Muscle layer of duodenum (tissue), 2 donors: ENCODE results near the gene TMEM163.
"Not testable (repeated sequence)": the region's sequence is repeated elsewhere in the genome, so short reads cannot be mapped to it uniquely, and the experiment has no call there.

Experiments
- H3K27ac ChIP-seq: one replicate; pipeline ENCODE4 v1.7.0; 2013; ENCODE audit warnings: mild to moderate bottlenecking, low read length
- H3K27me3 ChIP-seq: one replicate; pipeline ENCODE4 v1.7.0; 2013; ENCODE audit warnings: low read depth, mild to moderate bottlenecking, control low read depth, low read length
- H3K36me3 ChIP-seq, 2 donors: one replicate each; pipeline ENCODE4 v1.7.0; 2013; ENCODE audit warnings: low read length in 2 of 2, control low read depth in 1 of 2, mild to moderate bottlenecking in 1 of 2; ENCODE audit not compliant: insufficient read depth in 2 of 2, control insufficient read depth in 1 of 2
- H3K4me1 ChIP-seq, 2 donors: one replicate each; pipeline ENCODE4 v1.7.0; 2013; ENCODE audit warnings: low read length in 2 of 2, mild to moderate bottlenecking in 2 of 2, control low read depth in 1 of 2, moderate library complexity in 1 of 2; ENCODE audit not compliant: insufficient read depth in 2 of 2, control insufficient read depth in 1 of 2
- H3K4me3 ChIP-seq, 2 donors: one replicate each; pipeline ENCODE4 v1.7.0; 2013; ENCODE audit warnings: low read length in 2 of 2, low read depth in 1 of 2, mild to moderate bottlenecking in 1 of 2
- H3K9me3 ChIP-seq, 2 donors: one replicate each; pipeline ENCODE4 v1.7.0; 2013; ENCODE audit warnings: low read length in 2 of 2, control low read depth in 1 of 2, mild to moderate bottlenecking in 1 of 2; ENCODE audit not compliant: control insufficient read depth in 1 of 2
- donor health status: healthy.

TMEM163 gene

DNA sequence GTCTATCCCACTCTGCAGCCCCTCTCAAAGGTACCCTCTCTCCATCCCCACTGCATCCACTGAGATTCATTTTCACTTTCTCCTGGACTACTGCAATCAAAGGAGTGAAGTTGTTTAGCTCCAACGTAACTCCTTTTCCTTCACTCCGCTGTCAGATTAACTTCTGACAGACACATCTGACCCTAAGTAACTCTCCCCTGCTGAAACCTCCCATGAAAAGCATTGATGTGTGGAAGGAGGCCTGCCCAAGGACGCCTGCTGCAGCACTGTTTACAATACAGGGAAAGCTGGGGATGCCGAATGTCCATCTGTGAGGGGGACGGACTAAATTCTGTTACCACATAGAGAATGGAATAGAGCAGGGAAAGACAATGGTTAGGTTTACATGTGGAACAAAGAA lies 114.8 kb downstream of the TMEM163 start:
- H3K36me3 ChIP-seq, result no peaks in the 10 kb centered on the region
- peaks cover 0 to 5% of the 10 kb centered on the region in 2 donors for H3K9me3 ChIP-seq
- H3K27me3 ChIP-seq, result no peaks in the 10 kb centered on the region

GRCh38 chr2:134602666-134603065 lies 116.1 kb downstream of the TMEM163 start:
- no peaks in the 10 kb centered on the region for H3K27me3 ChIP-seq
- no peaks in the 10 kb centered on the region for H3K36me3 ChIP-seq
- no peak overlapping the region for H3K27ac ChIP-seq
- no peak overlapping the region for H3K4me3 ChIP-seq
- H3K4me1 ChIP-seq, result no peaks in the 10 kb centered on the region
- H3K9me3 ChIP-seq, result peaks cover 0 to 10% of the 10 kb centered on the region in 2 donors

More for the DNA sequence above, 114.8 kb downstream of the TMEM163 start:
- H3K4me1 ChIP-seq, result no peaks in the 10 kb centered on the region
- no peak overlapping the region for H3K27ac ChIP-seq
- no peak overlapping the region for H3K4me3 ChIP-seq

- no peaks in the 10 kb centered on the region for H3K4me1 ChIP-seq
- peaks cover 0 to 10% of the 10 kb centered on the region in 2 donors for H3K9me3 ChIP-seq
- no peak overlapping the region for H3K4me3 ChIP-seq
- no peaks in the 10 kb centered on the region for H3K36me3 ChIP-seq
- no peaks in the 10 kb centered on the region for H3K27me3 ChIP-seq
- H3K27ac ChIP-seq, result no peak overlapping the region
These were observed 117.5 kb downstream of the TMEM163 start for GRCh38 chr2:134601264-134601663.

GRCh38 chr2:134600208-134600607 lies 118.6 kb downstream of the TMEM163 start:
- no peak overlapping the region for H3K4me3 ChIP-seq
- H3K36me3 ChIP-seq, result no peaks in the 10 kb centered on the region
- H3K4me1 ChIP-seq, result no peaks in the 10 kb centered on the region
- no peaks in the 10 kb centered on the region for H3K27me3 ChIP-seq
- peaks cover 0 to 10% of the 10 kb centered on the region in 2 donors for H3K9me3 ChIP-seq
- no peak overlapping the region for H3K27ac ChIP-seq

GRCh38 chr2:134599236-134599635 lies 119.6 kb downstream of the TMEM163 start:
- Histone ChIP-seq H3K9me3 (peaks cover 0 to 10% of the 10 kb centered on the region in 2 donors), H3K27me3 (no peaks in the 10 kb centered on the region), H3K36me3 (no peaks in the 10 kb centered on the region)

GRCh38 chr2:134594399-134594798 lies 124.4 kb downstream of the TMEM163 start:
- Histone ChIP-seq H3K27me3 (no peaks in the 10 kb centered on the region), H3K36me3 (no peaks in the 10 kb centered on the region), H3K4me3 (no peak overlapping the region), H3K27ac (no peak overlapping the region), H3K4me1 (no peaks in the 10 kb centered on the region), H3K9me3 (peaks cover 8 to 31% of the 10 kb centered on the region in 2 donors)

More at GRCh38 chr2:134599236-134599635, 119.6 kb downstream of the TMEM163 start:
- H3K4me1 ChIP-seq, result no peaks in the 10 kb centered on the region
- no peak overlapping the region for H3K27ac ChIP-seq
- H3K4me3 ChIP-seq, result no peak overlapping the region

DNA sequence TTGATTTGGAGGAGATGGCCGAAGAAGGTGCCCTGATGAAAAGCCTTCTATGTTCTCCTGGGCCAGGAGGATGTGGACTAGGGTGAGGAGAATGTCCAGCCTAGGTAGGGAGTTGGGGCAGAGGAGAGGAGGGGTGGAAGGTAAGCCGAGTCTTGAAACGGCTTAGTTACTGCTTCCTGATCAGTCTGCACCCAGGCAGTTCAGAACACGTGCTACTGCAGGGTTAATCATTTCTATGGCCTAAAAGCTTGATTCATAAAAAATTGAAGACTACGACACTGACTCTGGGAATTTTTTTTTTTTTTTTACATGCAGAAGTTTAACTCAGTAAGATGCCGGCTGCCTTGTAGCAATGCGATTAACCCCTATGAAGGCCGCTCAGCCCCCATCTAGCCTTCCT lies 125.3 kb downstream of the TMEM163 start:
- Histone ChIP-seq H3K9me3 (peaks cover 8 to 26% of the 10 kb centered on the region in 2 donors), H3K4me1 (no peaks in the 10 kb centered on the region), H3K36me3 (no peaks in the 10 kb centered on the region), H3K27me3 (no peaks in the 10 kb centered on the region), H3K4me3 (no peak overlapping the region), H3K27ac (no peak overlapping the region)

- Histone ChIP-seq H3K4me3 (no peak overlapping the region), H3K9me3 (peaks cover 8 to 30% of the 10 kb centered on the region in 2 donors), H3K36me3 (no peaks in the 10 kb centered on the region), H3K4me1 (no peaks in the 10 kb centered on the region), H3K27ac (no peak overlapping the region), H3K27me3 (no peaks in the 10 kb centered on the region)
These were observed 126.4 kb downstream of the TMEM163 start for GRCh38 chr2:134592377-134592776.

GRCh38 chr2:134591526-134591925 lies 127.3 kb downstream of the TMEM163 start:
- no peaks in the 10 kb centered on the region for H3K4me1 ChIP-seq
- H3K4me3 ChIP-seq, result no peak overlapping the region
- H3K27me3 ChIP-seq, result no peaks in the 10 kb centered on the region
- H3K36me3 ChIP-seq, result no peaks in the 10 kb centered on the region
- peaks cover 8 to 30% of the 10 kb centered on the region in 2 donors for H3K9me3 ChIP-seq
- no peak overlapping the region for H3K27ac ChIP-seq

- no peaks in the 10 kb centered on the region for H3K27me3 ChIP-seq
- no peaks in the 10 kb centered on the region for H3K4me1 ChIP-seq
- no peak overlapping the region for H3K27ac ChIP-seq
- no peaks in the 10 kb centered on the region for H3K36me3 ChIP-seq
- H3K9me3 ChIP-seq, result peaks cover 8 to 30% of the 10 kb centered on the region in 2 donors
- no peak overlapping the region for H3K4me3 ChIP-seq
These were observed 128.1 kb downstream of the TMEM163 start for GRCh38 chr2:134590679-134591078.

DNA sequence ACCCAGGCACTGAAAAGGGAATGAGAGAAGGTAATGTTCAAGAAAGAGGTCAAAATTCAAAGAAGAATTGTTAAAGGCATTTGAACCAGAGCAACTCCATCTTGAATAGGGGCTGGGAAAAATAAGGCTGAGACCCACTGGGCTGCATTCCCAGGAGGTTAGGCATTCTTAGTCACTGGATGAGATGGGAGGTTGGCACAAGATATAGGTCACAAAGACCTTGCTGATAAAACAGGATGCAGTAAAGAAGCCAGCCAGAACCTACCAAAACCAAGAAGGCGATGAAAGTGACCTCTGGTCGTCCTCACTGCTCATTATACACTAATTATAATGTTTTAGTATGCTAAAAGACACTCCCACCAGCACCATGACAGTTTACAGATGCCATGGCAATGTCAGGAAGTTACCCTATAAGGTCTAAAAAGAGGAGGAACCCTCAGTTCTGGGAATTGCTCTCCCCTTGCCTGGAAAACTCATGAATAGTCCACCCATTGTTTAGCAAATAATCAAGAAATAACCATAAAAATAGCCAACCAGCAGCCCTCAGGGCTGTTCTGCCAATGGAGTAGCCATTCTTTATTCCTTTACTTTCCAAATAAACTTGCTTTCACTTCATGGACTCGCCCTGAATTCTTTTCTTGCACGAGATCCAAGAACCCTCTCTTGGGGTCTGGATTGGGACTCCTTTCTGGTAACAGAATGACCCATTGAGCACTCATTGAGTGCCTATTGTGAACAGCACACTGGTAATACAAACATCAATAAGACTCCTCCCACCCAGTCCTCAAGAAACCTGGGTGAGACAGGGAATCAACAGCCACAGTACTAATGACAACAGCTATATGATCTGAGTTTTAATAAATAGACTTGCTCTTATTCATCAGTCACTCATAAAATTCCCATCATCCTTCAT lies 129.4 kb downstream of the TMEM163 start:
- not testable (repeated sequence) for H3K27ac ChIP-seq

More for the DNA sequence above, 129.4 kb downstream of the TMEM163 start:
- not testable (repeated sequence) for H3K36me3 ChIP-seq, H3K4me3 ChIP-seq, H3K4me1 ChIP-seq, H3K27me3 ChIP-seq
- peaks cover 8 to 30% of the 10 kb centered on the region in 2 donors for H3K9me3 ChIP-seq
